ENCODE measurements around the gene MND1.

DNA sequence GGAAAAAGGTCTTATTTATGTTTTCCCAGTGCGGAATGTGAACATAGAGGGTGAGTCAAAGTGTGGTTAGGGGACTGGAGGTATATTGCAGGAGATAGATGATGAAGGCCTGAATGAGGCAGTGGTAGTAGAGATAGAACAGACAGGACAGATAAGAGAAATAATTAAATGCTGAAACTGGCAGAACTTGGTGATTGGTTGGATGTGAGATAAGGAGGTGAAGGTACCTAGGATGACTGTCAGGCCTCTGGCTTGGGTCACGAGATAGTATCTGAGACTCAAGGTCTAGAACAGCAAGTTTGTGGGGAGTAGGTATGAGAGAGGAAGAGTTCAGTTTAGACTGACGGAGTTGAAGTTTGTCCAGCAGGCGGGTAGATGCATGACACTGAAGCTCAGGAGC is 3.5 kb downstream of the MND1 start:
- no peak for TF ChIP-seq POLR2AphosphoS5 (IDR thresholded peaks at IDR 0.05)
- TF ChIP-seq, protein P1, sequence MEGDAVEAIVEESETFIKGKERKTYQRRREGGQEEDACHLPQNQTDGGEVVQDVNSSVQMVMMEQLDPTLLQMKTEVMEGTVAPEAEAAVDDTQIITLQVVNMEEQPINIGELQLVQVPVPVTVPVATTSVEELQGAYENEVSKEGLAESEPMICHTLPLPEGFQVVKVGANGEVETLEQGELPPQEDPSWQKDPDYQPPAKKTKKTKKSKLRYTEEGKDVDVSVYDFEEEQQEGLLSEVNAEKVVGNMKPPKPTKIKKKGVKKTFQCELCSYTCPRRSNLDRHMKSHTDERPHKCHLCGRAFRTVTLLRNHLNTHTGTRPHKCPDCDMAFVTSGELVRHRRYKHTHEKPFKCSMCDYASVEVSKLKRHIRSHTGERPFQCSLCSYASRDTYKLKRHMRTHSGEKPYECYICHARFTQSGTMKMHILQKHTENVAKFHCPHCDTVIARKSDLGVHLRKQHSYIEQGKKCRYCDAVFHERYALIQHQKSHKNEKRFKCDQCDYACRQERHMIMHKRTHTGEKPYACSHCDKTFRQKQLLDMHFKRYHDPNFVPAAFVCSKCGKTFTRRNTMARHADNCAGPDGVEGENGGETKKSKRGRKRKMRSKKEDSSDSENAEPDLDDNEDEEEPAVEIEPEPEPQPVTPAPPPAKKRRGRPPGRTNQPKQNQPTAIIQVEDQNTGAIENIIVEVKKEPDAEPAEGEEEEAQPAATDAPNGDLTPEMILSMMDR (IDR thresholded peaks at IDR 0.05), result no peak
- no peak for TF ChIP-seq POLR2A (IDR thresholded peaks at IDR 0.05)
